ENCODE results near the gene RHOJ.
A peak's percentile ranks its signal among the peaks of the same experiment; 100 is the strongest.
"Not testable (repeated sequence)": the region's sequence is repeated elsewhere in the genome, so short reads cannot be mapped to it uniquely, and the experiment has no call there.

RHOJ gene

DNA sequence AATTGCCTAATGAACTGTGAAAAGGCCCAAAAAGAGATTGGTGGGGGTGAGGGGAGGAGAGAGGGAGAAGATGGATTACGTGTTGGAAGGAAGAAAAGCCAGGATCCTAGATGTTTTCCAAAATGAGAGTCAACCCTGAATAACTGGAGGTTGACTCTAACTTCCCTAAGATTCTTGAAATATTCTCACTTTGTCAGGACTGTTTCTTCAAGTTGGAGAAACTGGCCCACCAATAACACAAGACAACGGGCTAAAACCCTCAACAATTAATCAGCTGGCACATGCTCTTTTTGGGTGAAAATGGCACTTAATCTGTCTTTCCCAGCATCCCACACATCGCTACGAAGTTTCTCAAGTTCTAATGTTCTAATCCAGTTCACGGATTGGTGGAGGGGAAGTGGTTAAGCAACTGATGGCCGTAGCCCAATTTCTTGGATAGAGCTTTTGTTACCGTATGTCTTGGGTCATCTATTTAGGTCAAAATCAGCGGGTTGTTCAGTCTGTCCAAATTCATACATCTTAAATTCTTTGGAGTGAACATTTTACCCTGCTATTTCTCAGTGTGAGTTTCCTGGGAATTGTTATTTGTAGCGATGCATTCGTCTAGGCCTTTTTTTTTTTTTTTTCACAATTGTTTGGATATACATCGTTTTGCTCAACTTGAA is 65.5 kb downstream of the RHOJ start:
- no peak for DNase-seq

DNA sequence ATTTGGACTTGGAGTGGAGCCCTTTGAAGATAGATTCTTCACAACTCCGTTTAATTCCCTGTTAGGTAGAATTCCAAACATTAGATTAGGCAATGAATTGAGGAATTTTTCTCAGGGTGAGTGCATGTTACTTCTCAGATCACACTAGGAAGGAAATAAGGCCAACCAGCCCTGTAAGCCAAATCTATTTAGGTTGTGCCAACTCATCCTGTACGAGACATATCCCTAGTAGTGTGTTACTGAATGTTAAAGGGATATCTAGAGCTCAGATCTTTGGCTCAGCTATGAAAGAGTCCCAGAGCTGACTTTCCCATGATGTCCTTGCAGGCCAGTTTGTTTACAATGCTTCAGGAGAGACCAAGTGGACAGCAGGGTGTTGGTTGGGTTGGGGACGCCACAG is 68.9 kb downstream of the RHOJ start:
- peak; percentile 15 for DNase-seq

DNA sequence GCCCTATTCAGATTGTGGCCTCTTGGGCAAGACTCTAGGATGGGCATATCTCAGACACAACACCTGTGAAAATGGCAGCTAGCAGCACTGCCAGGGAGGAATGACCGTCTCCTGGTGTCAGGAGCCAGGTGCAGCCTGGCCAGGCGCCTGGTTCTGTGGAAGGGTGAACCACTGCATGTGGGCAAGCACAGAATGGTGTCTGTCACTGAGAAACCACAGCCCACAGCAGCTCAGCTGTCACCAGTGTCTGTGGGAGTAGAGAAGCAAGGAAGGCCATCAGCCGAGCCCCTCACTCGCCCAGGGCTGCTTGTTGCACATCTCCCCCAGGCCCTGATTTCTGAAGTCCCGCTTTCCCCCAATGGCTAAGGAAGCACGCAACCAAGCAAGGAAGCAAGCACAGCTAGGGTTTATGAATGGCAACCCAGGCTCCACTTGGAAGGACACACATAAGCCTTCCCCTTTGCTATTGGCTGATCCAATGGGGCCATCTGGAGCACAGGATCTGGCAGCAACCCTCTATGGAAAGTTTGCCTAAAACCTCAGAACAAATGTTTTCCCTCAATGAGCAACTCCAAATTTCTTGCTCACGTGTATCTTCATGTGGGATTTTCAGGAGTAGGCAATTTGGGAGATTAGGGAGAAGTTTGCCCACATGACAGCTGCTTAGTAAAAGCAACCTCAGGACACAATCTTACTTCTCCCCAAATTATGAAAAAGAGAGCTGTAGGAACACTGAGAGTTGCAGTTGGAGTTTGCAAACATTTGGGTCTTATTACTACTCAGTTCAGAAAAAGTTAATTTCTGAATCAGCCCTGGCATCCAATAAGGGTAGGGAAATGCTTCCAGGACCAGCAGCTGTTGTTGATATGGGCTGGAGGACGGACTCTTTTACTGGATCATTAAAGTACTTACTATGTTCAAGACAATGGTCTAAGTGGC is 69.7 kb downstream of the RHOJ start:
- no peak for DNase-seq

DNA sequence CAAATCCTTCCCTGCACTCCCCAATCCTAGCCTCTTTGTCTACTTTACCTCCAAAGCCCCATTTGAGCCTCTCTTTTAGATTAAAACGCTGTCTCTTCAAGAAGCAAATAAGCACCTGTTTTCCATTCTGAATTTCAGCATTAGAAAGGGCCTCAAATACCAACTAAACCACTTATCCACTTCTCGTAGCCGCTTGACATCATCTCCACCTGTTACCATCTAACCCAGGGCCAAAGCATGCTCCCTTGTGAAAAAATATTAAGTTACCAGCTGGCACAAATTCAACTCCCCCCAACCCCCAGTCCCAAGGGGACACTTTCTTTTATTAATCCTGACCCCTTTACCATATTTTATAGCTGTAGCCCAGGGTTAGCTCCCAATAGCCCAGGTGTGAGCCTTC is 71.4 kb downstream of the RHOJ start:
- no peak for DNase-seq

DNA sequence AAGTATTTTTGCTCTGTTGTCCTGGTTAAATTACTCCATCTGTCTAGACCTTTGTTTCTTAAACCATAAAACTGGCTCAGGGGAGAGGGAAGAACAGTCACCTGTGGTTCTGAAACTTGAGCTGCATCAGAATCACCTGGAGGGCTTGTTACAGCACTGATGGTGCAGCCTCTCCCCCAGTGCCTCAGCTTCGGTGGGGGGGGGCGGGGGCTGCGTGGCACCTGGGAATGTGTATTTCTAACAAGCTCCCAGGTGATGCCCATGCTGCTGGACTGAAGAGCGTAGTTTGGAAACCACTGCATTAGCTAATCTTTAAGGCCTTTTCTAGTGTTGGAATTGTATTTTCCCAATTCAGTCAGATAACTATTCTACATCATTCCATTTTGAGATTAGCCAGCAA is 71.8 kb downstream of the RHOJ start:
- no peak for DNase-seq

- peak; percentile 72 for DNase-seq
Measured at GRCh38 chr14:63276492-63277342, 72.5 kb downstream of the RHOJ start.

- no peak for DNase-seq
Measured at GRCh38 chr14:63277591-63278183, 73.4 kb downstream of the RHOJ start.

DNA sequence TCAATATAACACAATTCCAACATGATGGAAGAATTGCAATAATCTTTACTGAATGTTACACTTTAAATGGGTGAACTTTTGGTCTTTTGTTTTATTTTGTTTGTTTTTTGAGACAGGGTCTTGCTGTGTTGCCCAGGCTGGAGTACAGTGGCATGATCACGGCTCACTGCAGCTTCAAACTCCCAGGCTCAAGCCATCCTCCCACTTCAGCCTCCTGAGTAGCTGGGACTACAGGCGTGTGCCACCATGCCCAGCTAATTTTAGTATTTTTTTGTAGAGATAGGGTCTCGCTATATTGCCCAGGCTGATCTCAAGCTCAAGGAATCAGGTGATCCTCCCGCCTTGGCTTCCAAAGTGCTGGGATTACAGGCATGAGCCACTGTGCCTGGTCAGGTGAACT is 75.7 kb downstream of the RHOJ start:
- DNase-seq = not testable (repeated sequence)

DNA sequence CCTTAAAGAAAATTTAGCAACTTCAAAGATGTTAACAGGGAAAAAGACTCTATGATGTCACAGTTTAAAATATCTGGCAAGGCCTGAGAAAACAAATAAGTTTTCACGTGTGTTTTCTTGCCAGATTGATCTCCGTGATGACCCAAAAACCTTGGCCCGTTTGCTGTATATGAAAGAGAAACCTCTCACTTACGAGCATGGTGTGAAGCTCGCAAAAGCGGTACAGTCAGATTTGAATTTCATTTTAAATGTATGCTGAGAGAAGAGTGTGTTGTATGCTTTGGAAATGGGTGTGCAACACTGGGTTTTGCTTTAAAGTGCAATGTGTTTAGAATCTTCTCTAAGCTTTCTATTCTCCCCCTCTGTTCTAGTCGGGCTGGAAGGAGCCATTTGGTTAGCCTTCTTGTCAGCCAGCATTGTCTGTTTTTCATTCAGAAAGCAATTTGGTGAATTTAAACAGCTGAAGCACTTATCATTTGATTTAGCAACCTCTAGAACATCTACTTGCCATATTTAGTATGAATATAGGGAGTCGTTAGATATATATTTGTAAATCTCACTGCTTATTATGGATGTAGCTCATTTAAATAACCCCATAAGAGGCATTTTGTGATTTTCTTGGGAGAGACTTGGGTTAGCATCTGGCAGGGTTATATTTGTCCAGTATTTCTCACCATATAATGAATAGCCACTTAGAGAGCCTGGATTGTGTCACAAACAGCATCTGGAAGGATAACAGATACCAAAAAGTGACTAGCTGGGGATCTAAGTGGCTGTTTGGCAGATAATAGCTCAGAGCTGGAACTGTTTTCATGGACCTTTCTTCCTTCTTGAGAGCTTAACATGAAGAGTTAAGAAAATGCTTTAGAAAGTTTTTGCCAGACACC is 79.0 kb downstream of the RHOJ start:
- no peak for DNase-seq

DNA sequence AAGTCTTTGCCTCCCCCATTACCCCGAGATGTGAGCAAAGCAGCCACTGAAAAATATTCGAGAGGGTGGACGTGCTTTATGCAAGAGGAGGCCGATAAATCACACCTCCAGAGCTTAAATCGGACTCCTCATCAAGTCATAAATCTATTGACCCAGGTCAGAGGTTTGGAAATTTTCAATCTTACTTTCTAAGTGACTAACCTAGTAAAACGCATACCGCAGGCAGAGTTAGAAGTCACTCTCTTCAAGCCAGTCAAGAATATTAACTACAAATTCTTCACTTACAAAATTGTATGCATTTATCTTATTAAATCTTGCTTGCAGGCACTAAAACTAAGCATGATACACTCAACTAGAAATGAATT is 79.6 kb downstream of the RHOJ start:
- DNase-seq = no peak

GRCh38 chr14:63286071-63286470 is 81.8 kb downstream of the RHOJ start:
- no peak for DNase-seq

GRCh38 chr14:63287666-63288483 is 83.6 kb downstream of the RHOJ start:
- peak; percentile 42 for DNase-seq

DNA sequence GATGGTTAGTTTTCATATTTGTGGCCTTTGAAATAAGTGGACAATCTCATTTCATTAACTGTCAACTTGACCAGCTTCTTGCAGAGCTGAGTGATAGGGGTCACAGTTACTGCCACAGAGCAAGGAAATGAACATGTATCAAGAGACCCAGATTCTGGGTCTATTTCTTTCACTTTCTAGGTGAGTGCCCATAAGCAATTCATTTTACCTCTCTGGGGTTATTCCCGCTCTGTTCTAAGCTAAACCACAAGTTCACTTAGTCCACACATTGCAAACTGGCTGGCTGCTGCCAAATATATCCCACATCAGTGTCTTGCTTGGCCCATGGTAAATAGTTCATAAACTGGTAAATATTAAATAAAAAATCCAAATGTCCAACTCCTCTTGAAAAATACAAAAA is 84.6 kb downstream of the RHOJ start:
- no peak for DNase-seq

- no peak for DNase-seq
Measured at GRCh38 chr14:63290741-63291430, 86.6 kb downstream of the RHOJ start.

- DNase-seq = no peak
Measured at GRCh38 chr14:63292805-63293204, 88.6 kb downstream of the RHOJ start.

DNA sequence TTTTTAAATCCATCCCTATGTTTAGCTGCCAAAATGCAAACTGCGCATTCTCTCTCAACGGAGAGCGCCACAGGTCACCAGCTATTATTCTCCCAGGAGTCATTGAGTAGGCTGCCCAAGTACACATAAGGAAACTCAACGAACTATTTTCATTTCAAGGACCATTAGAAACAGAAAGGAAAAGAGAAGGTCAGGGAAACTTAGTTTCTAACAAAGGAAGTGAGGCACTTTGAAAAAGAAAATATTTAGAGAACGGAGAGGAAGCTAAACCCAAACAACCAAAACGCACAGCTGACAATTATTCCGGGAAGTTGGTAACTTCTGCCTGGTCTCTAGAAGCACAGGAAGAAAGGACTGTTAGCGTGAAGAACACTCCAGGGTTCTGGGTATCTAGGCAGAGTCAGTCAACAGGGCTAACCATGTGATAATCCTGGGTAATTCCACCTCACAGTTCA is 91.0 kb downstream of the RHOJ start:
- DNase-seq = no peak

- DNase-seq = peak; percentile 27
Measured at GRCh38 chr14:63296060-63296563, 91.9 kb downstream of the RHOJ start.

- no peak for DNase-seq
Measured at GRCh38 chr14:63297372-63298063, 93.3 kb downstream of the RHOJ start.

Measured in fibroblast of skin of back (primary cell).